Measurements from ENCODE around the gene PMEPA1.

Gene PMEPA1

DNA sequence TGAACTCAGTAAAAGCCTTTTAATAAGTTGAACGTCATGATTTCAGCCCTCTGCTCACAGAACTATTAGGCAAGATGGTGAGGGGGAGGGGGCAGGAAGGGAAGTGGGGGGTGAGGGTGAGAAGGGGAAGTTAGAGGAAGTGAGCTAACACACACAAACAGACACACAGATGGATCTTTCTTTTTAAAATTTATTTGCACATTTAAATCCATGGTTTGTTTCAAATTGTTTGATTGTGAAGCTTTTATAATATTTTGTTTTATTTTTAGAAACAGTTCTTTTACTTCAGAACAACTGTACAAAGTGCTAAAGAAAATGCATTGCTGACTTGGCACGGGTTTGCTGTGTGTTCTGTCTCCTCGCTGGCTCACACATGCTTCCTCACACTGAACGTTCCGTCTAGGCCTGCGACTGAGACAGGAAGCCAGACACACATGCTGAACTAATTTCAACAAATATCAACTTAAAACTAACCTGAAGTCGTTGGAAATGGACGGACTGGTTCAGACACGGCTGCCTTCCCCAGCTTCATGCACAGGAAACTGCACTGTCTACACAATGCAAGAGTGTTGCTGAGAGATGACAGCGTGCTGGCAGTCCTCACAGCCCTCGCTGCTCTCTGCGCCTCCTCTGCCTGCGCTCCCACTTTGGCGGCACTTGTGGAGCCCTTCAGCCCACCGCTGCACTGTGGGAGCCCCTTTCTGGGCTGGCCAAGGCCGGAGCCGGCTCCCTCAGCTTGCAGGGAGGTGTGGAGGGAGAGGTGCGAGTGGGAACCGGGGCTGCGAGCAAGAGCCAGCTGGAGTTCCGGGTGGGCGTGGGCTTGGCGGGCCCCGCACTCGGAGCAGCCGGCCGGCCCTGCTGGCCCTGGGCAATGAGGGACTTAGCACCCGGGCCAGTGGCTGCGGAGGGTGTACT, 81.5 kb downstream of the PMEPA1 start:
- in situ Hi-C loops (cut with MboI; ENCODE audit: low sequenced_read_pairs) = no loop called here

DNA sequence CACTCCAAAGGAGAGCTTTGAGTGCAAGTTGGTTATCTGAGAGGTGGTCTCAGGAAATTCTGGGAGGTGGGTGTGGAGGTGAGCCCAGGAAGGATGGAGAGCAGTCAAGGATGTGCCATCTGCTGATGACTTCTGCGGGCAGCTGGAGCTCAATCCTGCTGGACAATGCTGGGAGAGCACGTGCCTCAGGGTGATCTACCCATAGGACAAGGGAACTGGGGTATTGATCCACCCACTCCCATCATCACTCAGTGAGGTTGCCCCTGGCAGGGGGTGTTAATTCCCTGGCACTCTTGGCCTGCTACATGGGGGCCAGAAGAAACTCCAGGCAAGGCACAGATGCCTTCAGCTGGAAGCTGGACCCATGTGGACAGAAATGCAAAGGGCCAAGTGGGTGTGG, 82.5 kb downstream of the PMEPA1 start:
- in situ Hi-C loops (cut with MboI; ENCODE audit: low sequenced_read_pairs) = no loop called here

- in situ Hi-C loops (cut with MboI; ENCODE audit: low sequenced_read_pairs) = no loop called here
These were observed 83.8 kb downstream of the PMEPA1 start for GRCh38 chr20:57625978-57626377.

GRCh38 chr20:57625181-57625958, 84.4 kb downstream of the PMEPA1 start:
- in situ Hi-C loops (cut with MboI; ENCODE audit: low sequenced_read_pairs) = no loop called here

DNA sequence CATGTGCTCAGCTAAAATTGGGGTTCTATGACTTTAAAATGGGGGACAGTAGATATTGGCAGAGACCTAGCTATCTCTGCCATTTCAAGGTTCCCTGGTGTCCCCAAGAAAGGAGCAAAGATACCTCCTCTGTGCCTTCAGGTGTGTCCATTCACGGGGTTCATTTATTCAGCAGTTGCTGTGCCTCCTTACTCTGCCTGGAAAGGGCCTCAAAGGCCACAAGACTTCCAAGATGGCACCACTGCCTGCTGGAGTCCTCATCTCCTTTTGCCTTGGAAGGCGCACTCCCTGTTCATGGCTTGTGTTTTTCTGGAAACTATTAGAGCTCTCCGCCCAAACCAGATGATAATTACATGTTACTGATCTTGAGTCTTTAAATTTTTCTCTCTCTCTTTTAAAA, 85.7 kb downstream of the PMEPA1 start:
- in situ Hi-C loops (cut with MboI; ENCODE audit: low sequenced_read_pairs) = no loop called here

DNA sequence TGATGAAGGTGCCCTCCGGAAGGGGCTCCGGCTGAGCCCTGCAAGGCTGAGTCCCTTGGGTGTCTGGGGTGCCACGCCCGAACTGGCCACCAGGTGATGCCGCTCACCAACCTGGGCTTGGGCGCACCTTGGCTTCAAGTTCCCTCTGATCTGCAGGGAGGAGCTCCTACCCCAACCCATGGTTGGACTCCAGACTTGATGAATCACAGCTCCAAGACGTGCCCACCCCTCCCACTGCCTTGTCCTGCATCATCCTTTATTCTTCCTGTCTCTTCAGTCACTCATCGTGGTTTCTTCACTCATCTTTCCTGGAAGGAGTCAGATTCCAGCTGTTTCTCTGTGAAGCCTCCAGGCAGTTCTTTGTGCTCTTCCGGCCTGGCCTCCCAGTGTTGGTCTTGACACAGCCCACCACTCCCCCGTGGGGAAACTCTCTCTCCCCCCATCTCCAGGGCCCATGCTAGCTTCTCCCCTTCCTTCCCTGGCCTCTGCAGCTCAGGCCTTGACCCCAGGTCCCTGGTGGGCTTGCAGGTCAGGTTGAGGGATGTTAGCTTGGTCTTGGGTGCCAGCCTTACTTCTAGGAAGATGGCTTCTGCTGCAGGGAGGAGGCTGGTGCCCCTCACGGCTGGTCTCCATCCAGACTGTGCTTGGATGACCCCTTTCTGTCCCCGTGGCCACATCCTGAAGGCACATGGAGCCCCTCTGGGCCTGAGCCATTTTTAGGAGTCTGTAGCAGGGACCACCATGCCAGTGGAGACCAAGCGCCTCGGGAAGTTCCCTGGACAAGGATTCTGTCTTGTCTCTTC, 87.0 kb downstream of the PMEPA1 start:
- in situ Hi-C loops (cut with MboI; ENCODE audit: low sequenced_read_pairs) = no loop called here

DNA sequence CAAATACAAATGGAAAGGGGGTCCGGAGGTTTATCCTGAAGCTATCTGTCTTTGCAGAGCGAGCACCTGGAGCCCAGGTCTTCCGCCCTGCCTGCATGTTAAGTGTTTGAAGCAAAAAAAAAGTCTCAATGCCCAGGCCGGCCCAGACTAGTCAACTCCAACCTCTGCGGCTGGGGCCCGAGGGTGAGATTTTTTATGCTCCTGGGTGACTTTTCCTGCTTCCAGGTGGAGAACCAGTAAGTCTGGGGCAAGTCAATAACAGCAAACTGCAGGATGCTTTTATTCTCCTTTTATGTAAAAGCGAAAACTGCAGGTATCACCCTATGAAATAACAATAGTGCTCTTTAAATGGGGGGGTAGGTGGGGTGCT, 87.6 kb downstream of the PMEPA1 start:
- in situ Hi-C loops (cut with MboI; ENCODE audit: low sequenced_read_pairs) = no loop called here

- in situ Hi-C loops (cut with MboI; ENCODE audit: low sequenced_read_pairs) = no loop called here
These were observed 88.2 kb downstream of the PMEPA1 start for GRCh38 chr20:57621421-57622200.

- in situ Hi-C loops (cut with MboI; ENCODE audit: low sequenced_read_pairs) = no loop called here
These were observed 88.8 kb downstream of the PMEPA1 start for GRCh38 chr20:57620999-57621398.

GRCh38 chr20:57620274-57620990, 89.4 kb downstream of the PMEPA1 start, which contains the start of gene ZBP1:
TSS of gene ZBP1 (minus strand) at chr20:57620426. CDS start at chr20:57620295, 131 bp downstream.
- in situ Hi-C loops (cut with MboI; ENCODE audit: low sequenced_read_pairs) = no loop called here

GRCh38 chr20:57619051-57619831, 90.6 kb downstream of the PMEPA1 start:
- in situ Hi-C loops (cut with MboI; ENCODE audit: low sequenced_read_pairs) = no loop called here

- in situ Hi-C loops (cut with MboI; ENCODE audit: low sequenced_read_pairs) = no loop called here
These were observed 91.1 kb downstream of the PMEPA1 start for GRCh38 chr20:57618764-57619050.

DNA sequence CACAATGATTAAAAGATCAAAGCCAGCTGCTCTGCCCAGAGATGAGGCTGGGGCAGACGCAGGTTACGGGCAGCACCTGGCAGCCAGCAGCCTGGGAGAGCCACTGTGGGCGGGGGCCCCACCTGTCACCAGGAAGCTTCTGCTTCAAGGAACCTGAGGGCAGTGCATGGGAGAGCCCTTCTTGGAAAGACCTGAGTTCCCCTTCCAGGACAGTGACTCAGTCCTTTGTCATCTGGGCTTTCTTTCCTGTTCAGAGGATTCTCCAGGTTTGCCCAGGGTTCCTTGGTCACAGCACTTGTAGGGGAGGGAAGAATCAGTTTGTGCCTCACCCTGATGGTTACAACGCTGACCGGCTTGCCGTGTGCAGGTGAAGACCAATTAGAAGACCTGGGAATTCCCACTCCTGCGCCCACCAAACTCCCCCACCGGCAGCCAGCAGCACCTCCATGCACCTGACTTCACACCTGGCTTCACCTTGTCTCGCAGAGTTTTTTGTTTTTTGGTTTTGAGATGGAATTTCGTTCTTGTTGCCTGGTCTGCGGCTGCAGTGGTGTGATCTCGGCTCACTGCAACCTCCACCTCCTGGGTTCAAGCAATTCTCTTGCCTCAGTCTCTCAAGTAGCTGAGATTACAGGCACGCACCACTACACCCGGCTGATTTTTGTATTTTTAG, 91.6 kb downstream of the PMEPA1 start:
- in situ Hi-C loops (cut with MboI; ENCODE audit: low sequenced_read_pairs) = no loop called here

- in situ Hi-C loops (cut with MboI; ENCODE audit: low sequenced_read_pairs) = no loop called here
These were observed 92.6 kb downstream of the PMEPA1 start for GRCh38 chr20:57617079-57617795.

DNA sequence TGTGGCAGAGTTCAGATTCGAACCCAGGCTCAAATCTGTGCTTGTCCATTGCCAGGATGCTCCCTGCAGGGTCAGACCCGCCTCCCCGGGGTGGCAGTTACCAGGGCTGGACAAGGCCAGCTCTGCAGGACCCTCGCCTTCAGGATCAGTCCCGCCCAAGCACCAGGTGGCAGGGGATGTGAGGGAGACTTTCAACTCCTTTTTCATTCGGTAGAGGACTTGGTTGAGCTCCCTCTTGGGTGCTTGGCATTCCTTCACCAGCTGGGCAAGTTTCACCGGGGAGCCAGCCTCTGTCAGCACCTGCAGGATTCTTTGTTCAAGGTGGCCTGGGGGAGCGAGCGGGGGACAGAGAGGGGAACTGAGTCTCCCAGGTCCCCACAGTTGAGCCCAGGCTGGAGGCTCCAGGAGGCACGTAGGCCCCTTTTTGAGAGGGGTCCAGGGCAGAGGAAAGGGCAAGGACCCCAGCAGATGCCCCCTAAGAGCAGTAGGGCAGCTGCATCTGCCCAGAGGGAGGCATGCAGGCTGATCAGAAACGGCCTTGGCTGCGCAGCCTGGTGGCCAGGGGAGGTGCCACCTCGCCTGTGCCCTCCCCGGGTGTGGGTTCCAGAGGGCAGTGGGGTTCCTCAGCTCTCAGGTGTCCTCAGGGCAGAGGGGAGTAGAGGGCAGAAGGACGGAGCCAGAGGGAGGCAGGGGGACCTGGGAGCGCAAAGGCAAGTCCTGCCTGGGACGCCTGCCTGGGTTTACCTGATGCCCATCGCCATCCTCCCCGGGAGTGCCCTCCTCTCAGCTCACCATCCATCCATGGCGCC, 93.5 kb downstream of the PMEPA1 start:
- in situ Hi-C loops (cut with MboI; ENCODE audit: low sequenced_read_pairs) = no loop called here

DNA sequence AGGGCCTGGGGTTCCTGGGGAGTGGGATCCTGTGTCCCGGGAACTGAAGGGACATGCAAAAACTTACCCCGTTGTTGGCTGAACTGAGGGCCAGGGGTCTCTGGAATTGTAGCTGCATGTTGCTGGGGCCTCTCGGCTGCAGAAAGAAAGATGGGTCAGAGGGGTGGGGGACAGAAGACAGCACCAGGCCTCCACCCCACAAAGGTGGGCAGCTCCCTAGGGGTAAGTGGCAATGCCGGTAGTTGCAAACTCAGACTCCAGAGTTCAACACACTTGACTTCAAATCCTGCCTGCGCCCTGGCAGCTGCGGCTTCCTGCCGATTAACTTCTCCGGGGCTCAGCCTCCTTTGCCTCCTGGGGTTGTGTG, 94.4 kb downstream of the PMEPA1 start:
- in situ Hi-C loops (cut with MboI; ENCODE audit: low sequenced_read_pairs) = no loop called here

Measured in HL-60/S4 treated with retinoic acid at 250 ng/mL for 4 days and 3 days (cell line).